IMR-90 (cell line): ENCODE results near the gene WBP11. TPM values are rescaled to one million over a fixed set of nuclear protein-coding genes. Genes with fewer than 3 reads are reported as not detected.

Experiments
- ATAC-seq: fragments of 200-7000 bp; cut with Tn5 transposase; 2 replicates; pipeline ENCODE4 v1.9.1; 2020; ENCODE audit warnings: low read depth, mild to moderate bottlenecking, moderate library complexity
- BruUV-seq: library from RNA; stranded (reverse); fragments of 400-500 nt; replicated peaks from 2 replicates; lab custom pipeline; 2021; lab: Mats Ljungman, UMichigan
- CTCF ChIA-PET: fragments of 300-600 bp; formaldehyde crosslinking; extraction: SDS; loops from one replicate; lab custom pipeline; 2021; ENCODE audit warnings: antibody characterized with exemption; lab: Yijun Ruan, JAX
- POLR2A ChIA-PET: fragments of 300-600 bp; sonication (Branson Sonifier 250); formaldehyde crosslinking; loops from one replicate; lab custom pipeline; 2022; ENCODE audit warnings: antibody characterized with exemption; ENCODE audit not compliant: unreplicated experiment; lab: Charles Lee
- DNase-seq: peaks from one replicate; pipeline ENCODE4 v3.0.0; 2013
- H2AFZ ChIP-seq: replicated peaks from 2 replicates; pipeline ENCODE3; 2013; ENCODE audit warnings: low read length, mild to moderate bottlenecking; ENCODE audit not compliant: poor library complexity
- H2AK5ac ChIP-seq: 2 replicates; pipeline ENCODE4 v1.6.1; 2013; ENCODE audit warnings: low read depth, low read length, inconsistent platforms
- H2AK9ac ChIP-seq: replicated peaks from 2 replicates; pipeline ENCODE3; 2013; ENCODE audit warnings: mild to moderate bottlenecking, low read depth, low read length, moderate library complexity; ENCODE audit not compliant: poor library complexity
- H2BK120ac ChIP-seq: 2 replicates; pipeline ENCODE4 v1.6.1; 2013; ENCODE audit warnings: low read depth, low read length, inconsistent platforms
- H2BK15ac ChIP-seq: 3 replicates; pipeline ENCODE4 v1.6.1; 2013; ENCODE audit warnings: low read depth, low read length, inconsistent platforms
- H2BK20ac ChIP-seq: 2 replicates; pipeline ENCODE4 v1.6.1; 2013; ENCODE audit warnings: low read depth, mild to moderate bottlenecking, inconsistent platforms, low read length, moderate library complexity
- H2BK5ac ChIP-seq: 2 replicates; pipeline ENCODE4 v1.6.1; 2013; ENCODE audit warnings: mild to moderate bottlenecking, low read depth, low read length, inconsistent platforms; ENCODE audit not compliant: poor library complexity, severe bottlenecking
- H3K14ac ChIP-seq: replicated peaks from 2 replicates; pipeline ENCODE4 v1.6.1; 2013; ENCODE audit warnings: low read depth, low read length, inconsistent platforms
- H3K18ac ChIP-seq: 2 replicates; pipeline ENCODE4 v1.6.1; 2013; ENCODE audit warnings: low read depth, low read length, control low read depth
- H3K23ac ChIP-seq: 2 replicates; pipeline ENCODE4 v1.6.1; 2013; ENCODE audit warnings: low read depth, low read length, inconsistent platforms
- H3K27ac ChIP-seq: 2 replicates; pipeline ENCODE4 v1.5.1; 2013; ENCODE audit warnings: mild to moderate bottlenecking, control low read depth, low read length; ENCODE audit not compliant: insufficient read depth
- H3K27me3 ChIP-seq: 2 replicates; pipeline ENCODE4 v1.6.1; 2013; ENCODE audit warnings: low read length; ENCODE audit not compliant: control insufficient read depth, insufficient read depth
- H3K36me3 ChIP-seq: 2 replicates; pipeline ENCODE4 v1.6.1; 2013; ENCODE audit warnings: low read length, mixed read lengths; ENCODE audit not compliant: control insufficient read depth, insufficient read depth
- H3K4ac ChIP-seq: 2 replicates; pipeline ENCODE4 v1.6.1; 2013; ENCODE audit warnings: low read depth, low read length, inconsistent platforms
- H3K4me1 ChIP-seq: 2 replicates; pipeline ENCODE4 v1.6.1; 2013; ENCODE audit warnings: low read length, mixed read lengths; ENCODE audit not compliant: control insufficient read depth, insufficient read depth
- H3K4me2 ChIP-seq: 2 replicates; pipeline ENCODE4 v1.6.1; 2013; ENCODE audit warnings: low read depth, mild to moderate bottlenecking, control low read depth, low read length, moderate library complexity
- H3K4me3 ChIP-seq: 2 replicates; pipeline ENCODE4 v1.5.1; 2013; ENCODE audit warnings: low read depth, mild to moderate bottlenecking, control low read depth, low read length, moderate library complexity; ENCODE audit not compliant: insufficient read depth
- H3K56ac ChIP-seq: 2 replicates; pipeline ENCODE4 v1.6.1; 2013; ENCODE audit warnings: low read length, inconsistent platforms; ENCODE audit not compliant: insufficient read depth; ENCODE audit errors: extremely low read depth
- H3K79me1 ChIP-seq, 2 experiments: 2 replicates each; pipeline ENCODE4 v1.6.1; 2013; ENCODE audit warnings: low read length in 2 of 2, inconsistent platforms in 1 of 2, low read depth in 1 of 2
- H3K9ac ChIP-seq: 2 replicates; pipeline ENCODE4 v1.6.1; 2013; ENCODE audit warnings: low read depth, low read length, control low read depth
- H3K9me1 ChIP-seq: 2 replicates; pipeline ENCODE4 v1.6.1; 2013; ENCODE audit warnings: low read length, inconsistent platforms; ENCODE audit not compliant: insufficient read depth
- H3K9me3 ChIP-seq: 2 replicates; pipeline ENCODE4 v1.6.1; 2013; ENCODE audit warnings: low read length; ENCODE audit not compliant: control insufficient read depth, insufficient read depth
- H4K20me1 ChIP-seq: 2 replicates; pipeline ENCODE4 v1.6.1; 2013; ENCODE audit warnings: low read length, inconsistent platforms; ENCODE audit not compliant: insufficient read depth
- H4K5ac ChIP-seq: 2 replicates; pipeline ENCODE4 v1.6.1; 2013; ENCODE audit warnings: mild to moderate bottlenecking, low read depth, low read length, control low read depth
- H4K8ac ChIP-seq, 2 experiments: 2 replicates each; pipeline ENCODE4 v1.6.1; 2013; ENCODE audit warnings: low read depth in 2 of 2, low read length in 2 of 2, control low read depth in 1 of 2, inconsistent platforms in 1 of 2
- H4K91ac ChIP-seq: 2 replicates; pipeline ENCODE4 v1.6.1; 2013; ENCODE audit warnings: low read depth, low read length, inconsistent platforms; ENCODE audit not compliant: insufficient read depth
- CTCF ChIP-seq: conservative IDR thresholded peaks from 2 replicates; pipeline ENCODE4 v1.5.1; 2012; ENCODE audit warnings: mild to moderate bottlenecking, low read depth, low read length, improper control_type of control experiment
- MAZ ChIP-seq: IDR thresholded peaks from 2 replicates; pipeline ENCODE4 v1.6.1; 2012; ENCODE audit warnings: low read depth, mild to moderate bottlenecking, low read length, improper control_type of control experiment, moderate library complexity, borderline replicate concordance
- WGBS, 2 experiments: methylation state at CpG; one replicate each; pipeline versions ENCODE4 v1.1.5 to v1.1.7; 2013; ENCODE audit warnings: missing lambda C conversion rate in 2 of 2; ENCODE audit not compliant: insufficient read length in 1 of 2; ENCODE audit errors: extremely low coverage in 2 of 2; 5-methylcytosine and 5-hydroxymethylcytosine counted together
- dilution Hi-C: fragments of 300-500 bp; cut with HindIII; formaldehyde crosslinking; loops from one replicate; pipeline ENCODE4 v1.14.3; 2018; ENCODE audit warnings: low sequenced_read_pairs; ENCODE audit not compliant: unreplicated experiment
- in situ Hi-C: fragments of 300-500 bp; cut with MboI; formaldehyde crosslinking; loops from 3 replicates; pipeline ENCODE4 v1.14.3; 2019; ENCODE audit warnings: low sequenced_read_pairs, inconsistent platforms, mixed read lengths
- intact Hi-C: fragments of 100-400 bp; cut with micrococcal nuclease; formaldehyde crosslinking; loops from 2 replicates; pipeline ENCODE4 v1.10.0; 2022
- polyA plus RNA-seq, 3 experiments: library from polyadenylated mRNA; depleted of rRNA; stranded (reverse); fragments of >200 nt; gene quantifications; 2 replicates each; pipeline ENCODE4 v1.2.3, GENCODE V29; 2012; ENCODE audit warnings: low replicate concordance in 1 of 3
- total RNA-seq: library from RNA; depleted of rRNA; stranded (reverse); fragments of >200 nt; gene quantifications from 2 replicates; pipeline ENCODE4 v1.2.3, GENCODE V29; 2012

The WBP11 gene
- total and polyA plus RNA-seq, 2 of the 4 experiments (the other 2 are of a cell fraction): 2.5 to 18.3 TPM

GRCh38 chr12:14776236-14776961 lies 26.9 kb downstream of the WBP11 start:
- Histone ChIP-seq H3K36me3 (no peaks in the 10 kb centered on the region), H3K4me1 (peaks cover 8% of the 10 kb centered on the region), H4K91ac (peak overlapping the region; percentile 11; the same call in 1 of the 2 replicates), H2BK120ac (no peak overlapping the region), H3K79me1 (peaks cover 3 to 27% of the 10 kb centered on the region in 2 experiments; a peak in 2 of 4 replicates), H3K4me2 (peak overlapping the region; percentile 76), H3K27me3 (no peaks in the 10 kb centered on the region), H3K56ac (no peak overlapping the region), H3K9me3 (no peaks in the 10 kb centered on the region; the same call in 1 of the 2 replicates), H2BK20ac (0 out of 2 replicates have a peak overlapping the region, but pooled peaks have one; percentile 33), H3K18ac (no peak overlapping the region; the same call in 1 of the 2 replicates), H3K4ac (no peak overlapping the region; the same call in 1 of the 2 replicates), H2BK5ac (peak overlapping the region; percentile 86), H3K14ac (peak overlapping the region; percentile 35; the same call in 1 of the 2 replicates), H2BK15ac (peak overlapping the region; percentile 26; the same call in 1 of the 3 replicates), H2AK9ac (no peak overlapping the region), H4K20me1 (no peaks in the 10 kb centered on the region), H3K9ac (no peak overlapping the region), H3K4me3 (no peak overlapping the region; the same call in 1 of the 2 replicates), H2AK5ac (peak overlapping the region; percentile 39; the same call in 1 of the 2 replicates), H4K5ac (no peak overlapping the region), H2AFZ (no peak overlapping the region), H3K9me1 (peaks cover 6% of the 10 kb centered on the region; the same call in 1 of the 2 replicates), H3K23ac (peak overlapping the region; percentile 75; the same call in 1 of the 2 replicates), H3K27ac (peak overlapping the region; percentile 35; the same call in 1 of the 2 replicates), H4K8ac (peak overlapping the region in 1 of 2 experiments; percentile 8; a peak in 1 of 4 replicates)
- DNase-seq (peak; percentile 29), ATAC-seq (no peak)
- ChIA-PET CTCF (no interaction called here), POLR2A (interaction anchor here (0.5 to 0.7 kb wide), 2 partner anchors 21 to 1022 kb away, joined by 3 to 4 read pairs; no protein-coding TSS in a partner anchor)
- in situ Hi-C loops (loop anchor here (25.0 kb wide), 2 partner anchors 389 to 1111 kb away; partner anchors contain the start of gene STRAP), dilution Hi-C loops (no loop called here), intact Hi-C loops (loop anchor here (10.0 kb wide), 1 partner anchor 1568 kb away; the partner anchor contains the start of gene MGST1)
- peak; percentile 34 for TF ChIP-seq CTCF
- no peak for TF ChIP-seq MAZ
- no TSS peak for BruUV-seq
- no CpG with 5 or more reads among the region's 5 CpGs for WGBS, 2 experiments
